Measurements from ENCODE around the gene EPDR1.

GRCh38 chr7:37943905-37944736, 23.7 kb downstream of the EPDR1 start:
- TF ChIP-seq CTCF (conservative IDR thresholded peaks at IDR 0.05; ENCODE audit: low read length) (no peak), EZH2phosphoT487 (IDR thresholded peaks at IDR 0.05; ENCODE audit: borderline replicate concordance) (no peak)

All from Loucy (cell line).